ENCODE measurements around the gene DLEC1.
"Not testable (repeated sequence)": the region's sequence is repeated elsewhere in the genome, so short reads cannot be mapped to it uniquely, and the experiment has no call there.

The DLEC1 gene

DNA sequence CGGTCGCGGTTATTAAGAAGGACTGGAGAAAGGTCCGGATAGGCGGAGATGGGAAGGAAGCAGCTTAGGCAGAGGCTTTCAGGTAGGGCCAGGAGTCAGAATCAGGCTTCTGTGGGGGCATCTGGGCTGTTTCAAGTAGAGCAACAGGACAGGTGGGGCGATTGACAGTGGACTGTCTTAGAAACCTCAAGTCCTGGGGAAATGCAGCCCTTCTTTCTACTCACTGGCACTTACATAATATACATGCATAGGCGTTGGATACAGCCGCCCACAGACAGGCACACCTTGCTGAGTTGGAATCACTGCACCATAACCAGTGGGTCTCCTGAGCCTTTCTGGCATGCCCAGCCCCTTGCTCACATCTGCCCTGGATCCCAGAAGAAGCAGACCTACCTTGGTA, 100.2 kb downstream of the DLEC1 start:
- no peak for DNase-seq

DNA sequence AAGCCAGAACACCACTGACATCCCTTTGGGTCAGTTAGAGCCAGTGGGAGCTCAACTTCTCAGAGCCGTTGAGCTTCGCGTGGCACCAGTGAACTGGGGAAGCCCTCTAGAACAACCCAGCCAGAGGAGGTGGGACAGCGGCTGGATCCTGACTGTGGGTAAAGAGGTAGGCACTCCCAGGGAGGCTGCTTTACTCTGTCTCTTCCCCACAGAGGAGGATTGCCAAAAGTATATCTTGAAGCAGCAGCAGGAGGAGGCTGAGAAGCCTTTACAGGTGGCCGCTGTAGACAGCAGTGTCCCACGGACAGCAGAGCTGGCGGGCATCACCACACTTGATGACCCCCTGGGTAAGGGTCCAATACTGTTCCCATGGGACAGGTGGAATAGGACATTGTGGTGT, 100.6 kb downstream of the DLEC1 start:
- no peak for DNase-seq

DNA sequence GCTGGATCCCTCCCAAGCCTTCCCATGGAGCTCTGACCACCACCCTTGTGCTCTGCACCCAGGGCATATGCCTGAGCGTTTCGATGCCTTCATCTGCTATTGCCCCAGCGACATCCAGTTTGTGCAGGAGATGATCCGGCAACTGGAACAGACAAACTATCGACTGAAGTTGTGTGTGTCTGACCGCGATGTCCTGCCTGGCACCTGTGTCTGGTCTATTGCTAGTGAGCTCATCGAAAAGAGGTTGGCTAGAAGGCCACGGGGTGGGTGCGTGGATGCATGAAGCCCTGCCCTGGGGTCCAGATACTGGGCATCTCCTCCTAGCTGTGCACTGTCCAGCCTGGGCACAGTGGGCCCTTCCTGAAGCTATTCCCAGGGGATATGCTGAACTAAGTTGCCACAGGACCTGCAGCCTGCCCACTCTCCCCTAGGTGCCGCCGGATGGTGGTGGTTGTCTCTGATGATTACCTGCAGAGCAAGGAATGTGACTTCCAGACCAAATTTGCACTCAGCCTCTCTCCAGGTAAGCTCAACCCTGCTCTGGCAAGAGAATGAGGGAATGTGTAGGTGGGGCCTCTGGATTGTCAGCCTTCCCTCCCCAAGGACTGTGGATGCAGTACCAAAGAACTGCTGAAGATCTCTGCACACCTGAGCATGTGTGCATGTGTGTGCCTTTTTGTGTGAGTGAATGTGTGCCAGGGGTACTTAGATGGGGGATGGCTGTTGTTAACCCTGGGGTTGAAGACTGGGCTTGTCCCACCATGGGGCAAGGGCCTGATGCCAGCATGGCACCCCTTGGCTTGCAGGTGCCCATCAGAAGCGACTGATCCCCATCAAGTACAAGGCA, 101.5 kb downstream of the DLEC1 start:
- no peak for DNase-seq

DNA sequence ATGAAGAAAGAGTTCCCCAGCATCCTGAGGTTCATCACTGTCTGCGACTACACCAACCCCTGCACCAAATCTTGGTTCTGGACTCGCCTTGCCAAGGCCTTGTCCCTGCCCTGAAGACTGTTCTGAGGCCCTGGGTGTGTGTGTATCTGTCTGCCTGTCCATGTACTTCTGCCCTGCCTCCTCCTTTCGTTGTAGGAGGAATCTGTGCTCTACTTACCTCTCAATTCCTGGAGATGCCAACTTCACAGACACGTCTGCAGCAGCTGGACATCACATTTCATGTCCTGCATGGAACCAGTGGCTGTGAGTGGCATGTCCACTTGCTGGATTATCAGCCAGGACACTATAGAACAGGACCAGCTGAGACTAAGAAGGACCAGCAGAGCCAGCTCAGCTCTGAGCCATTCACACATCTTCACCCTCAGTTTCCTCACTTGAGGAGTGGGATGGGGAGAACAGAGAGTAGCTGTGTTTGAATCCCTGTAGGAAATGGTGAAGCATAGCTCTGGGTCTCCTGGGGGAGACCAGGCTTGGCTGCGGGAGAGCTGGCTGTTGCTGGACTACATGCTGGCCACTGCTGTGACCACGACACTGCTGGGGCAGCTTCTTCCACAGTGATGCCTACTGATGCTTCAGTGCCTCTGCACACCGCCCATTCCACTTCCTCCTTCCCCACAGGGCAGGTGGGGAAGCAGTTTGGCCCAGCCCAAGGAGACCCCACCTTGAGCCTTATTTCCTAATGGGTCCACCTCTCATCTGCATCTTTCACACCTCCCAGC, 102.4 kb downstream of the DLEC1 start:
- DNase-seq = no peak

DNA sequence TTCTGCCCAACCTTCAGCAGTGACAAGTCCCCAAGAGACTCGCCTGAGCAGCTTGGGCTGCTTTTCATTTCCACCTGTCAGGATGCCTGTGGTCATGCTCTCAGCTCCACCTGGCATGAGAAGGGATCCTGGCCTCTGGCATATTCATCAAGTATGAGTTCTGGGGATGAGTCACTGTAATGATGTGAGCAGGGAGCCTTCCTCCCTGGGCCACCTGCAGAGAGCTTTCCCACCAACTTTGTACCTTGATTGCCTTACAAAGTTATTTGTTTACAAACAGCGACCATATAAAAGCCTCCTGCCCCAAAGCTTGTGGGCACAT, 102.9 kb downstream of the DLEC1 start:
- DNase-seq = no peak

DNA sequence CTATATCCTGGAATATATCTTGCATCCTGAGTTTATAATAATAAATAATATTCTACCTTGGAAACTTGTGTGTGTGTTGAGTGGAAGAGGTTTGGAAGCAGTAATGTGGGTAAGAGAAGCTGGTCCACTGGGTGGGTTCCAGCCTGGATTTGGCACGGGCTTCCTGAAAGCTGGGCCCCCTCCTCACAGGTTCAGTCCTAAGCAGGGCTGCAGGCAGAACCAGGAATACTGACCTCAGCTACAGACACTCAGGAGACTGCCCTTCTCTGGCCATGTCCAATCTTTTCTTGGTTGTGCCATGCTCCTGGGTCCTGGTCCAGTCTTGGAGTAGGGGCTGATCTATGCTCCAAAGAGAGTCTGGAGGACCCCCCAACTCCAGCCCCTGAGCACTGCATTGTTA, 104.0 kb downstream of the DLEC1 start:
- no peak for DNase-seq

DNA sequence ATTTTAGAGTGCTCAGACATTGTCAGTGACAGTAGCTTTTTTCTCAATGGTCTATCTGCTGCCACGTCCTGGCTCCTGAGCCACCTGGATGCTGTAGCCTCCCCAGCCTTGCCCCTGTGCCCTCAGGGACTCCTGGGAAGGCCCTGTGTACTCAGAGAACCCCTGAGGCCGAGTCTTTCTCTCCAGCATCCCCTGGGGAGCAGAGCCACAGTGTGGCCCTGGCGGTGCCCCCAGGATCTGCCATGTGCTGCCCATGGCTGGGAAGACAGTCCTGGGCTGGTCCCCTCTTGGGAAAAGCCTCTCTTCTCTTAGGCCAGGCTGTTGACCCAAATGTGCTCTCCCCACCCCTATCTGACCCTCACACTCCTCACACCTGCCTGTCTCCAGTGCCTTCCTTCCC, 104.5 kb downstream of the DLEC1 start:
- no peak for DNase-seq

DNA sequence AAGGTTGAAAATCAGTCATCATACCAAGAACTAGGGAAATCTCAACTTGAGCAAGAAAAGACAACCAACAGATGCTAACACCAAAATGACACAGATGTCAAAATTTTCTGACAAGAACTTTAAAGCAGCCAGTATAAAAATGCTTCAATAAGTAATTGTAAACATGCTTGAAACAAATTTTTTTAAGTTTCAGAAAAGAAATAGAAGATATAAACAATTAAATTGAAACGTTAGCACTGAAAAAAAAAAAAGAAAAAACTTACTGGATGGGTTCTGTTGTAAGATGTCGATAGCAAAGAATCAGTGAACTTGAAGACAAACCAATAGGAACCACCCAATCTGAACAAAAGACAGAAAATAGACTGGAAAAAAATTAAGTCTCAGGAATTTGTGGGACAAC, 107.5 kb downstream of the DLEC1 start:
- no peak for DNase-seq

DNA sequence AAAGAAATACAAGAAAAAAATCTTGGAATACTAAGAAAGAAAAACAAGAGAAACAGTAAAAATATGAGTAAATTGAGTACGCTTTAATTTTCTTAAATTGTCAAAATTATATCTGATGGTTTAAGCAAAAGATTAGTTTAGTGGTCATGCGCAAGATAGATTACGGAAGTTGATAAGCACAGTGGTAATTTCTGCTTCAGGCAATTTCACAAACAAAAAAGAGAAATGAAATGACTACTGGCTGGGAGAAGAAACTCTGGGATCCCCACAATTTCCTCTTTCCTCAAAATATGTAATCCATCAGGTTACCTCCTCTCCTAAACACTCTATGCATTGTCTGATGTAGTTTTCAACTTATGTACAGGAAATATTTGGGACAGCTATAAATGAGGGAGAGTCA, 108.4 kb downstream of the DLEC1 start:
- DNase-seq = no peak

DNA sequence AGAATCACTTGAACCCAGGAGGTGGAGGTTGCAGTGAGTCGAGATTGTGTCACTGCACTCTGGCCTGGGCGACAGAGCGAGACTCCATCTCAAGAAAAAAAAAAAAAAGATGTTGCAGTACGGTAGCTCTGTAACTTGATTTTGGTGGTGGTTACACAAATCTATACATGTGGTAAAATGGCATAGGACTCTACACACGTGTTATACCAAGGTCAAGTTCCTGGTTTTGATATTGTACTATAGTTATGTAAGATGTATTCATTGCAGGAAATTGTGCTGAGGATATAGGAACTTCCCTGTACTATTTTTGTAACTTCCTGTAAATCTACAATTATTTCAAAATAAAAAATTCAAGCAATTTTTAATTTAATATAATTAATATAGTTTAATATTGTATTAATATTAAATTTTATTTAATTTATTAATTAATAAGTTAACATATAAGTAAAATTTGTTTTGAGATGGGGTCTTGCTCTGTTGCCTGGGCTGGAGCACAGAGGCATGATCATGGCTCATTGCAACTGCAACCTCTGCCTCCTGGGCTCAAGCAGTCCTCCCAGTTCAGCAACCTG, 109.4 kb downstream of the DLEC1 start:
- DNase-seq = no peak

DNA sequence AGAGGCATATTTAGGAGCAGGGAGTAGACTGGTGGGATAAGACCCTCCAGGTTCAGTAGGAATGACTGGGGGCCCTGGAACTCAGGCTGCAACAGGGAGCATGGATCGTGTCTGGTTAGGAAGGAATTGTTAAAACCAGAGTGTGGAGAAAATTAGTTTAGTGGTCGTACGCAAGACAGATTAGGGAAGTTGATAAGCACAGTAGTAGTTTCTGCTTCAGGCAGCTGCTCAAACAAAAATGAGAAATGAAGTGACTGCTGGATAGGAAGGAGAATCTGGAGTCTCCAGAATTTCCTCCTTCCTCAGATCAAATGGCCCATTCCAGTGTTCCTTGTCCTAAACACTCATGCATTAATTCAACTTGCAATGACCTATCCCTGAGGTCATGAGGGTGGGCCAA, 110.7 kb downstream of the DLEC1 start:
- DNase-seq = no peak

DNA sequence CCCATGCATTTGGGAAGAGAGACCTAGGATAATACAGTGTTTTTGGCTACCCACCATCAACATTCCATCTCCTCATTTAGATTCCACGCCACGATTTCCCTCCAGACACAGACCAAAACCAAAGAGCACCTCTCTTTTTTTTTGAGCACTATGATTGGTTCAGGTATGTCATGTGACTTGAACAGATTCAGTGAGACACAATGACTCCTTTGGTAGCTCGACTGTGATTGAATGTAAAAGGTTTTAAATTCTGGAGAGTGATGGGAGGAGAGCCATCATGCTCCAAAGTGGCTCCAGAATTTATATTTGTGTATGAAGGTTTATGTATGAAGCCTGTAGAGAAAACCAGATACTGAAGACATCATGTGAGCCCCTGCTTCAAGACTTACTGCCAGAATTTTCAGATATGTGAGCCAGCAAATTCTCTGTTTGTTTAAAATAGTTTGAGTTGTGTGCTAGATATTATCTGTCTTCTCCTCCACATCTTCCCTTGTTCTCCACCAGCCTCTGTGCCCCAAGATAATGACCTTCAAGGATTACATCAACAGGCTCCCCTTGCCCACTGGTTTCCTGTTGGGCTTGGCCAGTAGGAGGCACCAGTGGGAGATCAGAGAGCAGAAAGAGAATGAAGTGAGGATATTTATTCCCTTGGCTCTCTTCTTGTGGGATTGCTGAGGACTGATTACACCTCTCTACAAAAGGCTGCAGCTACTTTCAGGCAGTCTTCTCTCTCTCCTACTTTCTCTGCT, 111.9 kb downstream of the DLEC1 start:
- DNase-seq = no peak

DNA sequence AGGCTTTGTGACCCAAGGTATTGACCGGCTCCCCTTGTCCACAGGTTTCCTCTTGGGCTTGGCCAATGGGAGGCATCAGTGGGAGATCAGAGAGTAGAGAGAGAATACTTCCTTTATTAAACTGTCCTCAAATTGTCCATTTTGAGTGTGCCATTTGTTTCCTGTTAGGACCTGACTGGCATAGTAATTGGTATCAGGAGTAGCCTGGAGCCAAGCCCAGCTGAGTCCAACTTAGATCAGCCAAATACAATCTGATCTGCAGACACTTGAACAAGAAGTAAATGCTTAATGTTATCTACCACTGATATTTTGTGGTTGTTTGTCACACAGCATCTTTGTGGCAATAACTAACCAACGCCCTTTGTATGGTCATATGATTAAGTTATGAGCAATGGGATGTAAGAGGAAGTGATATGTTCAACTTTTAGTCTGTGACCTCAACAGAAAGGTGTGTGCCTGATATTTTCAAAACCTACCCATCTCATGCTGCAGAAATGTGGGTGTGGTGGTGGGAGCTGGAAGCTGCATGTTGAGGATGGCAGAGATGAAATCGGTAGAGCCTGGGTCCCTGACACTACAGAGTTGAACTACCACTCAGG, 112.8 kb downstream of the DLEC1 start:
- DNase-seq = no peak

DNA sequence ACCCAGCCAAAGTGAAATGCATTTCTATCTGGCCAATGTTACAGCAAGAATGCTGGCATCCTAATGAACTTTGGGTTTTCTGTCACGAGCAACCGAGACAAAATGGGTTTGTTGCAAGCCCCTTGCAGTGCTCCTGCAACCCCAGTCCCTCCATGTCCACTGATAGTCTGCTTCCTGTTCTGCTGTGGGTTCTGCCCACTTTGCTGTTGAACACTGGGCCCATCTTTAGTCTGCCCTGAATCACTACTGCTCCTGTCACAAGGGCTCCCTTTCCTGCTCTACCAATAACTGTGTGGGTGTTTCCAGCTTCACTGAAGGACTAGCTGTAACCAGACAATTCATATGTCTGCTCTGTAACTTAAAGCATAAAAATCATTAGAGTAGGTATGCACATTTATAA, 113.6 kb downstream of the DLEC1 start:
- no peak for DNase-seq

DNA sequence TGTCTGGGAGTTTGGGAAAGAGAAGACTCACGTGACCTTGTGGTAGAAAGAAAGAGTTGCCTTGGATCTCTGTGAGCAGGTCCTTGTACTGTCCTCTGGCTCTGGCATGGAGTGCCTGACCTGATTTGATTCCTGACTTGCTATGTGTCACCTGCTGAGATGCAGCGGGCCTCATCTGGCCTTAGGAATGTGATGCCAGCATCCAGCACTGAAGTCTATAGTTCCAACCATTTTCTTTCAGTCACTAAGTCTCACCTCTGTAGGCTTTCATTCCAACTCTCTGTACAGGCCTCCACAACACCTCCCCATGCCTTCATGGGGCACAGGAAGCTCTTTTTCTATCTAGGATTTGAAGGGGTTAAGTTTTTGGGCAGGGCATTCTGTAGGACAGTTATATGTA, 114.2 kb downstream of the DLEC1 start:
- DNase-seq = no peak

DNA sequence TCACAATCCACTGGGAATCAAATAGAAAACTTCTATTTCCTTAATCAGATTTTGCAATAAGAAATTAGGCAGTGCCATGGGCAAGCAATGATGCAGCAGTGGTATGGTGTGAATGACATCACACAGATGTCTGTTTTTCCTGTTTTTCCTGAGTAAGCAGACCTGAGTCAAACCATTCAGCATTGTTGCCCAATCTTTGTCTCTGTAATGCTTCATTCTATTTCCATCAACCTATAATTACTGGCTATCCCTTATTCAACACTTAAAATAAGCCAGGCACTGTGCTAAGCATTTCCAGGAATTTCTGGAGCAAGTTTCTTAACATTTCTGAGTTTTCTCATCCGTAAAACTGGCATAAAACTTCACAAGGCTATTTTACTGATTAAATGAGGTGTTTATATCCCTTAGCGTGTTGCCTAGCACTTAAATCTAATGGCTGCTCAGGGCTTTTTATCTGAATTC, 115.1 kb downstream of the DLEC1 start:
- no peak for DNase-seq

DNA sequence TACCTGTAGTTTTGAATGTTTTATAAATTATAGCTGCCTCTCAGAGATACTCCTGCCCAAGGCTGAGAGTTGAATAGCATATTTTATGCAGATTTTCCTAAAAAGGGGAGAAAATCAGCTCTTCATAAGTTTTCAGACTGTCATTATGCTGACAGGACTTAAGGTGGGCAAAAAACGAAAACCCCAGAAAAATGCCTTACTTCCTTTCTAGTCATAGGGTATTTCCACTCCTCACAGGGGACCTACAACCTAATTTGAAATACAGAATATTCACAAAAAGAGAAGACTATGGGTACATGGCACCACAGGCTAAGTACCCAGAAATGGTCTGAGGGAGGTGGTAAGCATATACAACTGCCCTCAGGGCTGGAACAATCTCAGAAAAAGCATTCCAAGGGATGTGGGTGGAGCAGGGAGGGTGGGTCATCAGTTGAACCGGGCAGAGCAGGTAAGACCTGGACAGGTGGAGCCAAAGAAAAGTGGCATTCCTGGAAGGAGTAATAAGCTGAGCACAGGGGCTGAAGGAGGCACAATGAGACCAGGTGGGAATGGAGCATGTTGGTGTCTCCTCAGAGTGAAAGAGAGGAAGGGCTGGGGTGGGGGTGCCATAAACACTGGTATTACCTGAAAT, 115.7 kb downstream of the DLEC1 start:
- DNase-seq = no peak

DNA sequence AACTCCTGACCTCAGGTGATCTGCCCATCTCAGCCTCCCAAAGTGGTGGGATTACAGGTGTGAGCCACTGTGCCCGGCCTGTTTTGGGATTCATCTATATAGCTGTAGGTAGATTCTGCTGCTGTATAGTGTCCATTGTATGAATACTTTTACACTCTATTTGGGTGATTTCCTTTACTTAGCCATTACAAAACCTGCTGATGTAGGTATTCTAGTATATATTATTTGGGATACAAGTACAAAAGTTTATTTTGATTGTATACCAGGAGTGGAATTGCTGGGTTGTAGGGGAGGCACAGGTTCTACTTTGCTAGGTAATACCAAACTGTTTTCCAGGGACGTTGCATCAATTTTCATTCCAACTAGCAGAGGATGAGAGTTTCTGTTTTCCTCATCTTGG, 116.8 kb downstream of the DLEC1 start:
- DNase-seq = no peak

DNA sequence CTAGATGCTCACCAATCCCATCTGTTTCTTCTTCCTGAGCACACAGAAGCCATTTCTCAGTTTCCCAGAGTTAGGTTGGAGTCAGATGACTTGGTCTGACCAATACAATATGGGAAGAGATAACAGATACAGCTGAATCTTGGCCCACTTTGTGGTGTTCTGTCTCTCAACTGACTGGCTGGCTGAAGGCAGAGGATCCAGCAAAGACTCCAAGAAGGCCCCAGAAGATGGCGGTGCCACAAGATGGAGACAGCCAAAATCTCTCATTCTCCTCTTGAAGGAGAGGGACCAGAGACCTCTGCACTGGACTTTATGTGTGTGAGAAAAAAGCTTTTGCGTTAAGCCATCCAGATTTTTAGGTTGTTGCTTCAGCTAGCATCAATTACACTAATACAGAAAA, 118.1 kb downstream of the DLEC1 start:
- no peak for DNase-seq

DNA sequence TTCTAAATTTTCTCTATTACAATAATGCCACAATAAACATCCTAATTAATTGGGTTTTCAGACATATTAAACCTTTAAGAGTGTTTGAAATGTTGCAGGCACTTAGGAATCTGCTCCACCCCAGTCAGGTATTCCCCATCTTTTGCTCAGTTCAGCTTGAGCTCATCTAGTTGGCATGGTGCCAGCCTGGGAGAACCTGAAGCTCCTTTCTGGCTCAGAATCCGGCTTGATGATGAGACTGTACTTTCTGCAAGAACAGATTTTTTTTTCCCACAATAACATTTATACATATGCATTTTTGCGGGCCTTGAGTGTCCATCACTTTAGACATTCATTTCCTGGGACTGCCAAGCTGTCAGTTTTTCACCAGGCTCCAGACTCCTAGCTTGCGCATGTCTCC, 118.6 kb downstream of the DLEC1 start:
- peak; percentile 48 for DNase-seq

DNA sequence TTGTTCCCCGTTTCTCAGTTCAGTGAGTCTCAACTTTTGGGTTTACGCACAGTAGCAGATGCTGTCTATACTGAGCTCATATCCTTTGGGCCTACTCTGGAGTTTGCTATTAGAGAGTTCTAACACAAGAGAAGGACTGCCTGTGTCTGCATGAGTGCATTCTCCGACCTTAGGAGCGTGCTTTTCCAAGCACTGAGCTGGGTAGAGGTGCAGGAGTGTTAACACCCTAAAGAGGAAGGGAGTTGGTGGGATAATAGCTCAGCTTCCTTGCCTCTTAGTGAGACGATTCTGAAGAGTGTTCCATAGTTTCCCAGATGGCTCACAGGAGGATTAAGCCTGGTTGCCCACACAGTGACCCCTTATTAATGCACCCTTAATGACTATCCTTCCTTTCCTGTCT, 119.5 kb downstream of the DLEC1 start:
- DNase-seq = no peak

DNA sequence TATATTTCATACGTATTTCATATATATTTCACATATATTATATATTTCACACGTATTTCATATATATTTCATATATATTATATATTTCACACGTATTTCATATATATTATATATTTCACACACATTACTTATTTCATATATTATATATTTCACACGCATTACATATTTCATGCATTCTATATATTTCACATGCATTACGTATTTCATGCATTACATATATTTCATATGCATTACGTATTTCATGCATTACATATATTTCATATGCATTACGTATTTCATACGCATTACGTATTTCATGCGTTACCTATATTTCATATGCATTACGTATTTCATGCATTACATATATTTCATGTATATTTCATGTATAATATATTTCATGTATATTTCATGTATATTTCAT, 121.7 kb downstream of the DLEC1 start:
- DNase-seq = not testable (repeated sequence)
